ENCODE data around the gene TRIP12.

Gene TRIP12

DNA sequence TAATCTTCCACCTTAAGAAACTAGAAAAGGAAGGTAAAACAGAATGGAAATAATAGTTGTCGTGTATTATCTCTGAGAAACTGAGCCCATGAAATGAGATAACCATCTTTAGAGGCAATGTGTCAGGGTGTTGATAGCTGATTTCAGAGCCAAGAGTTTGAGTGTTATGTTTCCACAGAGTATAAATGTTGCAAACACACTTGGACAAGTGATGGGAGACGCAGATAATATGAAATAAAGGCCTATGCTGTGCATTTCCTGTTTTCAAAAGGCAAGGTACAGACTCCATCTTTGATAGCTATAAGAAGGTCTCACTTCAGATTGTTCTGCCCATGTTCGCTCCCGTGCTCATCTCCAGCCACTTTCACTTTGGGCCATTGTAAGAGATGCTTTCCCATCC lies 181.5 kb downstream of the TRIP12 start:
- Histone ChIP-seq H3K27ac (replicated peaks) (no peak overlapping the region), H3K27me3 (ENCODE audit: insufficient read depth, poor library complexity, severe bottlenecking) (no peaks in the 10 kb centered on the region), H3K4me3 (replicated peaks; ENCODE audit: insufficient read depth, low read length) (no peak overlapping the region)
- TF ChIP-seq GABPA (IDR thresholded peaks at IDR 0.05; ENCODE audit: low read depth): no peak
- TF ChIP-seq SPI1 (IDR thresholded peaks at IDR 0.05; ENCODE audit: borderline replicate concordance, low read depth): no peak
- TF ChIP-seq POLR2AphosphoS5 (IDR thresholded peaks at IDR 0.05; ENCODE audit: low read depth): no peak
- TF ChIP-seq, protein P1, sequence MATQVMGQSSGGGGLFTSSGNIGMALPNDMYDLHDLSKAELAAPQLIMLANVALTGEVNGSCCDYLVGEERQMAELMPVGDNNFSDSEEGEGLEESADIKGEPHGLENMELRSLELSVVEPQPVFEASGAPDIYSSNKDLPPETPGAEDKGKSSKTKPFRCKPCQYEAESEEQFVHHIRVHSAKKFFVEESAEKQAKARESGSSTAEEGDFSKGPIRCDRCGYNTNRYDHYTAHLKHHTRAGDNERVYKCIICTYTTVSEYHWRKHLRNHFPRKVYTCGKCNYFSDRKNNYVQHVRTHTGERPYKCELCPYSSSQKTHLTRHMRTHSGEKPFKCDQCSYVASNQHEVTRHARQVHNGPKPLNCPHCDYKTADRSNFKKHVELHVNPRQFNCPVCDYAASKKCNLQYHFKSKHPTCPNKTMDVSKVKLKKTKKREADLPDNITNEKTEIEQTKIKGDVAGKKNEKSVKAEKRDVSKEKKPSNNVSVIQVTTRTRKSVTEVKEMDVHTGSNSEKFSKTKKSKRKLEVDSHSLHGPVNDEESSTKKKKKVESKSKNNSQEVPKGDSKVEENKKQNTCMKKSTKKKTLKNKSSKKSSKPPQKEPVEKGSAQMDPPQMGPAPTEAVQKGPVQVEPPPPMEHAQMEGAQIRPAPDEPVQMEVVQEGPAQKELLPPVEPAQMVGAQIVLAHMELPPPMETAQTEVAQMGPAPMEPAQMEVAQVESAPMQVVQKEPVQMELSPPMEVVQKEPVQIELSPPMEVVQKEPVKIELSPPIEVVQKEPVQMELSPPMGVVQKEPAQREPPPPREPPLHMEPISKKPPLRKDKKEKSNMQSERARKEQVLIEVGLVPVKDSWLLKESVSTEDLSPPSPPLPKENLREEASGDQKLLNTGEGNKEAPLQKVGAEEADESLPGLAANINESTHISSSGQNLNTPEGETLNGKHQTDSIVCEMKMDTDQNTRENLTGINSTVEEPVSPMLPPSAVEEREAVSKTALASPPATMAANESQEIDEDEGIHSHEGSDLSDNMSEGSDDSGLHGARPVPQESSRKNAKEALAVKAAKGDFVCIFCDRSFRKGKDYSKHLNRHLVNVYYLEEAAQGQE (IDR thresholded peaks at IDR 0.05; ENCODE audit: insufficient replicate concordance, low read depth): no peak
- TF ChIP-seq, protein P2, sequence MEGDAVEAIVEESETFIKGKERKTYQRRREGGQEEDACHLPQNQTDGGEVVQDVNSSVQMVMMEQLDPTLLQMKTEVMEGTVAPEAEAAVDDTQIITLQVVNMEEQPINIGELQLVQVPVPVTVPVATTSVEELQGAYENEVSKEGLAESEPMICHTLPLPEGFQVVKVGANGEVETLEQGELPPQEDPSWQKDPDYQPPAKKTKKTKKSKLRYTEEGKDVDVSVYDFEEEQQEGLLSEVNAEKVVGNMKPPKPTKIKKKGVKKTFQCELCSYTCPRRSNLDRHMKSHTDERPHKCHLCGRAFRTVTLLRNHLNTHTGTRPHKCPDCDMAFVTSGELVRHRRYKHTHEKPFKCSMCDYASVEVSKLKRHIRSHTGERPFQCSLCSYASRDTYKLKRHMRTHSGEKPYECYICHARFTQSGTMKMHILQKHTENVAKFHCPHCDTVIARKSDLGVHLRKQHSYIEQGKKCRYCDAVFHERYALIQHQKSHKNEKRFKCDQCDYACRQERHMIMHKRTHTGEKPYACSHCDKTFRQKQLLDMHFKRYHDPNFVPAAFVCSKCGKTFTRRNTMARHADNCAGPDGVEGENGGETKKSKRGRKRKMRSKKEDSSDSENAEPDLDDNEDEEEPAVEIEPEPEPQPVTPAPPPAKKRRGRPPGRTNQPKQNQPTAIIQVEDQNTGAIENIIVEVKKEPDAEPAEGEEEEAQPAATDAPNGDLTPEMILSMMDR (IDR thresholded peaks at IDR 0.05; ENCODE audit: insufficient read depth, low read length): no peak
- DNase-seq (ENCODE audit: low read depth in 1 of 2, low spot score in 1 of 2): no peak

DNA sequence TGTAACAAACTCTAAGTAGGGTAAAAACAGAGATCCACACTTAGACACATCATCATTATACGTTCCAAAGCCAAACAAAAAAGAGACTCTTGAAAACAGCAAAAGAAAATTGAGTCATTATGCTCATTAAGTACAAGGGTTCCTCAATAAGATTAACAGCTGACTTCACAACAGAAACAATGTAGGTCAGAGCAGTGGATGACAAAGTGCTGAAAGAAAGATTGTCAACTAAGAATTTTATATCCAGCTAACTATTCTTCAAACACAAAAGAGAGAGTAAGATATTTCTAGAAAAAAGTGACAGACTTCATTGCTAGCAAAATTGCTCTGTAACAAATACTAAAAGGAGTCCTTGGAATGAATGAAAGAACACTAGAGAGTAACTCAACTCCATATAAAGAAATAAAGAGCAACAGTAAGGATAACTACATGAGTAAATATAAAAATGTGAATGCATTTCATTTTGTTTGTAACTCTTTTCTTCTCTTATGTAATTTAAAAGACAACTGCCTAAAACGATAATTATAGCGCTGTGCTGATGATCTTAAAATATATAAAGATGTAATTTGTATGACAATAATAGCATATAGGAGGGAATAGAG lies 183.7 kb downstream of the TRIP12 start:
- Histone ChIP-seq H3K27ac (replicated peaks) (no peak overlapping the region), H3K27me3 (ENCODE audit: insufficient read depth, poor library complexity, severe bottlenecking) (no peaks in the 10 kb centered on the region), H3K4me3 (replicated peaks; ENCODE audit: insufficient read depth, low read length) (no peak overlapping the region)
- TF ChIP-seq, protein P2 (IDR thresholded peaks at IDR 0.05; ENCODE audit: insufficient read depth, low read length): no peak
- TF ChIP-seq POLR2AphosphoS5 (IDR thresholded peaks at IDR 0.05; ENCODE audit: low read depth): no peak
- no peak for TF ChIP-seq SPI1 (IDR thresholded peaks at IDR 0.05; ENCODE audit: borderline replicate concordance, low read depth)
- TF ChIP-seq, protein P1 (IDR thresholded peaks at IDR 0.05; ENCODE audit: insufficient replicate concordance, low read depth): no peak
- no peak for TF ChIP-seq GABPA (IDR thresholded peaks at IDR 0.05; ENCODE audit: low read depth)
- DNase-seq (ENCODE audit: low read depth in 1 of 2, low spot score in 1 of 2): no peak

DNA sequence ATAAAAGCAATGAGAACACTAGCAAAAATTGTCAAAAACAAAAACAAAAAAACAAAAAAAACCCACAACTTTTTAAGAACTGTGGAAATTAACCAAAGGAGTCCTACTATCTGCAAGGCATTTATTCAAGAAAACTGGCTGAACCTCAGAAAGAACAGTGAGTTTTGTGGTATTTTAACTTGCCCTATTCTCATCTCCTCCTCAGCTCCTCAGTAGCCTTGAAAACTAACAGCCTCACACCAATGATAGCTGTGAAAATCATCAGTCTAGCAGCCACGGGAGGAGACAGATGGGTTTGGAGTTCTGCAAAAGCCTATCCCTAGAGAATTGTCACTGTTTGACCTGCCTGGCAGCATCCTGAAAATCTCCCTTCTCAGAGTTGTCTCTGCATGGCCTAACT lies 187.4 kb downstream of the TRIP12 start:
- Histone ChIP-seq H3K27ac (replicated peaks) (no peak overlapping the region), H3K27me3 (ENCODE audit: insufficient read depth, poor library complexity, severe bottlenecking) (no peaks in the 10 kb centered on the region), H3K4me3 (replicated peaks; ENCODE audit: insufficient read depth, low read length) (no peak overlapping the region)
- no peak for DNase-seq (ENCODE audit: low read depth in 1 of 2, low spot score in 1 of 2)
- TF ChIP-seq POLR2AphosphoS5 (IDR thresholded peaks at IDR 0.05; ENCODE audit: low read depth) (no peak), SPI1 (IDR thresholded peaks at IDR 0.05; ENCODE audit: borderline replicate concordance, low read depth) (no peak), GABPA (IDR thresholded peaks at IDR 0.05; ENCODE audit: low read depth) (no peak)
- TF ChIP-seq, protein P2 (IDR thresholded peaks at IDR 0.05; ENCODE audit: insufficient read depth, low read length): no peak
- TF ChIP-seq, protein P1 (IDR thresholded peaks at IDR 0.05; ENCODE audit: insufficient replicate concordance, low read depth): no peak
